GM21515 (cell line): Measurements from ENCODE around the gene RNF34.

Experiments used
- ATAC-seq: cut with Tn5 transposase; IDR thresholded peaks from one replicate; pipeline ENCODE4 v1.9.1; 2021; ENCODE audit not compliant: unreplicated experiment

Gene RNF34

GRCh38 chr12:121436706-121437105 is 36.8 kb downstream of the RNF34 start:
- no peak for ATAC-seq

GRCh38 chr12:121438905-121439304 is 39.0 kb downstream of the RNF34 start:
- ATAC-seq: no peak

DNA sequence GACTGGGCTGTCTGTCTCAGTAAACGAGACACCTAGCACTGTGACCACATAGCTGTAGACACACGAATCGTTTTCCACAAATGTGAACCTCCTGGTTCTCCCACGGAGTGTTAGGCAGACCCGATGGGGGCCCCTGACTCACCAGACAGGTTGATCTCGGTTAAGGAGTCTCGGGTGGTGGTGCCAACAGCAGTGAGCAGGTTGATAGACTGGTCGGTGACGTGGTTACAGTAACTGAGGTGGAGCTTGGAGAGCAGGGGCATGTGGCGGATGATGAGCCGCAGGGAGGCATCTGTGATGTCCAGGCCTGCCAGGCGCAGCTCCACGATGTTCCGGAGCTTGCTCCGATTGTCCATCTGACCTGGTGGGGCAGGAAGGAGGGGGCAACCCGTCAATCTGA is 39.8 kb downstream of the RNF34 start:
- ATAC-seq: no peak

DNA sequence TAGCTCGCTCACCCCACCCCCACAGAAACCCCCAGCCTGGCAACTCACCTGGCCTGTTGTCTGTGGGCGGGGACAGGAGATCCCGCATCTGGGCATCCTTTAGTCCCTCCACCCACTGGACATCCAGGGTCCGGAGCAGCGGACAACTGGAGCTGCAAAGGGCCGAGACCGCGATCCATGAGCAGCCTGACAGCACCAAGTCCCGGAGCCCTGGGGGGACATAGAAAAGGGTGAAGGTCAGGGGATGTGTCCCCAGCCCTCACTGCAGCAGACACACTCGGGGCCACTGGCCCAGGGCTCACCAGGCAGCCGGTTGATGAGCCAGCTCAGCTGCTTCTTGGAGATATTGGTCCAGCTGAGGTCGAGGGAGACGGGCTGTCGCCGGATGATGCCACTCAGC is 40.9 kb downstream of the RNF34 start:
- ATAC-seq: no peak

- no peak for ATAC-seq
Observed at GRCh38 chr12:121441555-121441954, 41.6 kb downstream of the RNF34 start.

DNA sequence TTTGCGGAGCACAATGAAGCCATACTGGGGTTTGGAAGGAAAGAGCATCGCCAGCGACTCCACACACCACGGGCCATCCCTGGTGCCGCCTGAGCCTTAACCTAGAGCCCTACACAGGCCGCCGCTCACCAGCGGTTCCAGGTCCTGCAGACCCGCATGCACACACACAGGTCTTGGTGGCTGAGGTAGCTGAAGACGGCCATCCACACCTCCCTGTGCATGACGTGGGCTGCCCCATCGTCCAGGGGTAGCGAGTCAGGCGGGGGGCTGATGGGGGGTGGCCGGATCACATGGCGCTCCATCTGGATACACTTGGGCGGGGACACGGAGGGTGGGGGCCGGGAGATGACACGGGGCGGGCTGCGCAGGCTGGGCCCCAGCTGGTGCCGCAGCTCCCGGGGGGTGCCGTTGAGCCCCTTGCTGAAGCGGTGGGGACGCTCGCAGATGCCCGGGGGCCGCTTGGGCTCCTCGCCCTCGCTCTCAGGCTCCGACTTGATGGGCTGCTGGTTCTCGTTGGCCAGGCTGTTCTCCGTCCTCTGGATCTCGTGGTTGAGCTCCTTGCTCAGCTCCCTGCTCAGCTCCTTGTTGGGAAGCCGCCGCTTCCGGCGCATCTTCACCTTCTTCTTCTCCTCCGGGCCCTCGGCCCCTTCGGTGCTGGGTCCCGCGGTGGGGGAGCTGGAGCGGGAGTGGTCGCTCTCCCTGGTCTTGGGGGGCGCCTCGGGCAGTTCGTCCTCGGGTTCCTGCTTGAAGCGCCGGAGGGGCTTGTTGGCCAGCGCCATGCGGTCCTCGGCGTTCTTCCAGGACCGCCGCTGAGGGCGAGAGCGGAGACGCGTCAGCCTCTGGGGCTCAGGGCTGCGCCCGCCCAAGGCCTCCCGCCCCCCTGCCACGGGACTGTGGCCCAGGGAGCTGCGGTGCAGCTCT is 42.4 kb downstream of the RNF34 start:
- no peak for ATAC-seq

- no peak for ATAC-seq
Observed at GRCh38 chr12:121443193-121443870, 43.4 kb downstream of the RNF34 start.

- ATAC-seq: no peak
Observed at GRCh38 chr12:121443911-121444841, 44.3 kb downstream of the RNF34 start.

- no peak for ATAC-seq
Observed at GRCh38 chr12:121444842-121445202, 44.9 kb downstream of the RNF34 start.

GRCh38 chr12:121446750-121447149 is 46.8 kb downstream of the RNF34 start:
- ATAC-seq: no peak

- no peak for ATAC-seq
Observed at GRCh38 chr12:121448771-121449315, 48.9 kb downstream of the RNF34 start.

DNA sequence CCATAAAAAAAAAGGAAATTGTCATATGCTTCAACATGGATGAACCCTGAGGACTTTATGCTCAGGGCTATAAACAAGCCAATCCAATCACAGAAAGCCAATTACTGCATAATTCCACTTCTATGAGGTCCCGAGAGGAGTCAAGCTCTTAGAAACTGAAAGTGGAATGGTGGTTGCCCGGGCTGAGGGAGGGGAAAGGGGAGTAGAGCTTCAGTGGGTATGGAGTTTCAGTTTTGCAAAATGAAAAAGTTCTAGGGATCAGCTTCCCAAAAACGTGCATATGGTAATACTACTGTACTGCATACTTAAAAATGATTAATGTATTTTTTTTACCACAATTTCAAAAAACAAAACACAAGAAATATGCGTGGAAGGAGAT is 52.0 kb downstream of the RNF34 start:
- no peak for ATAC-seq

- ATAC-seq: no peak
Observed at GRCh38 chr12:121452340-121452984, 52.5 kb downstream of the RNF34 start.

DNA sequence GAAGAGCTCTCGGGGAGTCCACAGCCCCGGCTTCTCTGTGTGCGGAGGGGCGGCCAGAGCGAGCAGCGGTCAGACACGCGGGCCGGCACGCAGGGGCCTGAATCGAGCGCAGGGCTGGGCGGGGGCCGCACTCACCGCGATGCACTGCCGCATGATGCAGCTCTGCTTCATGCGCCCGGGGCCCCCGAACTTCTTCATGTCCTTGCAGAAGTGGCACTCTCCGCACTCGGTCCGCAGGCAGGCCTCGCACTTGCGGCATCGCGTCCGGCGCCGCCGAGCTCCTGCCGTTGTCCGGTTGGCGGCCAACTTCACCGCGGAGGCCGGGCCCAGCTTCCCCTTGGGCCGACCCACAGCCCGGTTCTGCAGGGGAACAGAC is 53.1 kb downstream of the RNF34 start:
- no peak for ATAC-seq

DNA sequence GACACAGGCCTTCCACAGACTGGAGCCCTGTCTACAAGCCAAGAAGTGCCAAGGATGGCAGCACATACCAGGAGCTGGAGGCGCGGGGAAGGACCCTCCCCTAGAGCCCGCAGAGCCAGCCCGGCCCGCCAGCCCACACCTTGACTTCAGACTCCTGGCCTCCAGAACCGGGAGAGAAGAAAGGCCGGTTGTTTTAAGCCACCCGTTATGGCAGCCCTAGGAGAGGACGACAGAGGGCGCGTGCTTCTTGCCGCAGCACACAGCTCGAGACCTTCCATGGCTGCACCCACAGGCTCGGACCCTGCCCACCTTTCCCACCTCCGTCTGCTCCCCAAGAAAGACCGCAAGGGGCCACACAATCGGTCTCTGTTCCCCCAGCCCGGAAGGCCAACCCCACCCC is 53.7 kb downstream of the RNF34 start:
- ATAC-seq: no peak

GRCh38 chr12:121454921-121455320 is 55.0 kb downstream of the RNF34 start:
- no peak for ATAC-seq

DNA sequence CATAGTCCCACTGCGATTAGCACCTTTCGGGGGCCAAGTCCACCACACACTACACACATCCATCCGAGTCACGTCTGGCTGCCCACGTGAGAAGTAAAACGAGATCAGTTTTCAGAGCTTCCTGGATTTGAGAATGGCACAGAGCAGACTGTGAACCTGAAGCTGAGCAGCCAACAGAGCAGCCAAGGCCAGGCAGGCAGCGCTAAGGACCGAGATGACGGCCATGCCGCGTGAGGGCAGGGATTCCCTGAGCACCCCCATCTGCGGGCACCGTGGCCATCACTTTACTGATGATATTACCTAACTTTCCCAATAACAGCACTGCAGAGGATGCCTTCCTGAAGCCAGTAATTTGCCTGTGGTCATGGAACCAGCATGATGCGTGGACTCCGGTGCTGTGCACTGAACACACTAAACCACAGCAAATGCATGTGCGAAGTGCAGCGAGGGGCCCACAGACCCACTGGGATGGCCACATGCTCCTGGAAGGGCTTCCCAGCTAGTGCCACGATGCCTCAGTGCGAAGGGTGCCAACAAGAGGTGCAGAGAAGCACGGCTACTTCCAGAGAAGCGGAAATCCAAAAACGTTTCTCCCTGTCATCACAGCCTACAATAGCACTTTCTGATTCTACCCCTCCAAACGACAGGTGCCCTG is 56.0 kb downstream of the RNF34 start:
- ATAC-seq: no peak

DNA sequence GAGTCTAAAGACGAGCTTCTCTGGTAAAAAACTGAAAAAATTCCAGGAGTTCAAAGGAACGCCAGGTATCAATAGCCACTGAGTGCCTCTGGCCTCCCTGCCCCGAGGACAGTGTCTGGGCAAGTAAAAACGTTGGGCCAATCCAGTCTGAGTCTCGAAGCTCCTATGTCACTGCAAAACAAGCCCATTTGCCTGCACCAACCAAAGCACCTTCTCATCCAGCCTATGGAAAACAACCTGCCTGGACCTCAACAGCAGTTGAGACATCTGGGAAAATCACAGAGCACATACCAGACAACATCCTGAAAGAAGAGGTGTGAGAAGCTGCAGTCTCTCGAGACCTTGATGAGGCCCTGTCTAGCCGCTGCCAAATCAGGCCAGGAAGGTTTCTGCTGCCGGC is 56.6 kb downstream of the RNF34 start:
- ATAC-seq: no peak

GRCh38 chr12:121461048-121461447 is 61.1 kb downstream of the RNF34 start:
- no peak for ATAC-seq

DNA sequence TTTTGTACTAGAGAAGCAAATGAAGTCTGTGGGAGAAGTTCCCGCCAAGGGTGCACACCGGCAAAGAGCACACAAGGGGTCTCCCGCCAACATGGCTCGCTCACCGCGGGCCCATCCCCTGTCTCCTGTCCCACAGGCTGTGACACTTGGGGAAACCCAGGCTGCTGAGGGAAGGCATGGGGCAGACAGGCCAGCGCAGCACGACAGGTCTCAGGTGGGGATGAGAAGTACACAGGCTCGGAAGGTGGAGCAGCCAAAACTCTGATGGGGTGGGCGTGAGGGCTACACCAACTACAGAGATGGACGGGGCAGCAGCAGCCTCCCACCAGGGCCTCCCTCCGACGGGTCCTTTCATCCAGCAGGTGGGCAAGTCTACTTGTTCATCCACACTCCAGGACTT is 64.4 kb downstream of the RNF34 start:
- no peak for ATAC-seq
